ENCODE results near the gene LSAMP. TPM values are rescaled to one million over a fixed set of nuclear protein-coding genes. Genes with fewer than 3 reads are reported as not detected.

The LSAMP gene
- total RNA-seq, 1 experiment from 2014 or later, result 0.90 TPM

GRCh38 chr3:115760716-115761115 is 684.6 kb downstream of the LSAMP start:
- Histone ChIP-seq H2BK12ac (ENCODE audit: insufficient read length, low read depth, low read length) (no peak overlapping the region), H4K91ac (ENCODE audit: insufficient read length, low read depth, low read length) (no peak overlapping the region), H3K23me2 (ENCODE audit: insufficient read length, low read depth, low read length, poor library complexity, severe bottlenecking) (no peaks in the 10 kb centered on the region), H4K20me1 (ENCODE audit: control insufficient read depth, insufficient read depth, insufficient read length) (no peaks in the 10 kb centered on the region), H3K27ac (ENCODE audit: insufficient read length, low read depth, low read length) (no peak overlapping the region), H3K18ac (ENCODE audit: insufficient read length, low read depth, low read length) (no peak overlapping the region), H3K4me2 (ENCODE audit: insufficient read depth, insufficient read length, low read length) (no peak overlapping the region), H4K8ac (replicated peaks; ENCODE audit: insufficient read length, low read depth, low read length) (no peak overlapping the region), H2BK20ac (ENCODE audit: low read depth, low read length, poor library complexity, severe bottlenecking) (no peak overlapping the region), H3K27me3 (ENCODE audit: insufficient read depth, low read length) (no peaks in the 10 kb centered on the region), H2BK5ac (ENCODE audit: insufficient read length, low read length) (no peak overlapping the region), H3K56ac (ENCODE audit: insufficient read length, low read depth, low read length) (no peak overlapping the region), H3K9ac (ENCODE audit: extremely low read depth, insufficient read length, low read length) (no peak overlapping the region), H2AFZ (ENCODE audit: low read length) (no peak overlapping the region), H3K9me3 (ENCODE audit: control insufficient read depth, low read depth, low read length) (no peaks in the 10 kb centered on the region), H3K4me1 (ENCODE audit: insufficient read depth, low read length) (no peaks in the 10 kb centered on the region), H2BK15ac (ENCODE audit: low read depth, low read length) (no peak overlapping the region), H3K23ac (ENCODE audit: insufficient read length, low read depth, low read length) (no peak overlapping the region), H3K14ac (ENCODE audit: insufficient read depth, low read length) (no peak overlapping the region), H3K79me2 (ENCODE audit: insufficient read depth, low read length) (no peaks in the 10 kb centered on the region), H4K5ac (ENCODE audit: insufficient read length, low read depth, low read length) (no peak overlapping the region), H2BK120ac (ENCODE audit: low read depth, low read length, poor library complexity, severe bottlenecking) (no peak overlapping the region), H3K4ac (ENCODE audit: low read depth, low read length) (no peak overlapping the region), H2AK5ac (ENCODE audit: insufficient read length, low read length) (no peak overlapping the region), H3T11ph (ENCODE audit: low read length) (no peak overlapping the region), H3K79me1 (ENCODE audit: insufficient read depth, low read depth, low read length, poor library complexity, severe bottlenecking) (no peaks in the 10 kb centered on the region)
- H3K4me1 Mint-ChIP-seq, result peaks cover 0 to 3% of the 10 kb centered on the region in 2 experiments; a peak in 3 of 4 replicates
- no peak for DNase-seq
- no peak overlapping the region for H3K4me3 Mint-ChIP-seq
- H3K36me3 Mint-ChIP-seq (ENCODE audit: insufficient read depth in 1 of 3, low read depth in 3 of 3), result no peaks in the 10 kb centered on the region
- peak overlapping the region in 1 of 3 experiments; percentile 37; a peak in 1 of 7 replicates for H3K27ac Mint-ChIP-seq
- no CpG with 5 or more reads among the region's 3 CpGs for WGBS (ENCODE audit: extremely low coverage, insufficient read length, low lambda C conversion rate)
- no peaks in the 10 kb centered on the region; the same call in 1 of the 2 replicates for H3K27me3 Mint-ChIP-seq (ENCODE audit: low read depth)
- H3K9me3 Mint-ChIP-seq, result no peaks in the 10 kb centered on the region
- no peak for TF ChIP-seq CTCF (conservative IDR thresholded peaks at IDR 0.05)
